GM23338 (cell line): ENCODE measurements around the gene PRUNE2. TPM values are rescaled to one million over a fixed set of nuclear protein-coding genes. Genes with fewer than 3 reads are reported as not detected.

Source experiments
- ATAC-seq: fragments of 200-7000 bp; cut with Tn5 transposase; 3 replicates; pipeline ENCODE4 v1.9.1; 2020
- DNase-seq: peaks from one replicate; pipeline ENCODE4 v3.0.0-alpha.2; 2015; ENCODE audit warnings: low spot score
- H2AFZ ChIP-seq: fragments of 200-600 bp; sonication (generic); 2 replicates; pipeline ENCODE4 v1.8.0; 2016; ENCODE audit warnings: antibody characterized with exemption, mild to moderate bottlenecking, moderate library complexity
- H3F3A ChIP-seq: fragments of 200-600 bp; sonication (generic); replicated peaks from 2 replicates; pipeline ENCODE4 v1.8.0; 2017; ENCODE audit warnings: antibody characterized with exemption, mixed run types, low read depth
- H3K27ac ChIP-seq: fragments of 200-600 bp; sonication (generic); 2 replicates; pipeline ENCODE4 v1.6.1; 2016; ENCODE audit warnings: low read depth
- H3K27me3 ChIP-seq: fragments of 200-600 bp; sonication (generic); 2 replicates; pipeline ENCODE4 v1.8.0; 2016; ENCODE audit warnings: mild to moderate bottlenecking, mixed run types, moderate library complexity; ENCODE audit not compliant: insufficient read depth
- H3K36me3 ChIP-seq: fragments of 200-600 bp; sonication (generic); 2 replicates; pipeline ENCODE4 v1.8.0; 2016; ENCODE audit warnings: mild to moderate bottlenecking; ENCODE audit not compliant: insufficient read depth
- H3K4me1 ChIP-seq: fragments of 200-600 bp; sonication (generic); 2 replicates; pipeline ENCODE4 v1.8.0; 2016; ENCODE audit warnings: mild to moderate bottlenecking, moderate library complexity; ENCODE audit not compliant: insufficient read depth
- H3K4me2 ChIP-seq: fragments of 200-600 bp; sonication (generic); 2 replicates; pipeline ENCODE4 v1.7.1; 2017; ENCODE audit warnings: mixed run types
- H3K4me3 ChIP-seq: fragments of 200-600 bp; sonication (generic); 2 replicates; pipeline ENCODE4 v1.6.1; 2016; ENCODE audit warnings: mixed run types
- H3K79me2 ChIP-seq: fragments of 200-600 bp; sonication (generic); replicated peaks from 2 replicates; pipeline ENCODE4 v1.8.0; 2017; ENCODE audit warnings: mild to moderate bottlenecking; ENCODE audit not compliant: insufficient read depth
- H3K9me2 ChIP-seq: fragments of 200-600 bp; sonication (generic); 2 replicates; pipeline ENCODE4 v1.8.0; 2017; ENCODE audit not compliant: insufficient read depth
- H4K20me1 ChIP-seq: fragments of 200-600 bp; sonication (generic); replicated peaks from 2 replicates; pipeline ENCODE4 v1.8.0; 2017; ENCODE audit warnings: mild to moderate bottlenecking; ENCODE audit not compliant: insufficient read depth
- H3K27ac Mint-ChIP-seq: 2 replicates; pipeline ENCODE4 v1.8.0; 2020; ENCODE audit warnings: inconsistent platforms, mild to moderate bottlenecking, moderate library complexity, mixed read lengths
- H3K27me3 Mint-ChIP-seq: 3 replicates; pipeline ENCODE4 v1.8.0; 2022; ENCODE audit warnings: low read depth, mild to moderate bottlenecking, moderate library complexity, mixed read lengths, inconsistent platforms; ENCODE audit not compliant: insufficient read depth, poor library complexity
- H3K36me3 Mint-ChIP-seq: 3 replicates; pipeline ENCODE4 v1.8.0; 2021; ENCODE audit warnings: low read depth, mild to moderate bottlenecking, inconsistent platforms, moderate library complexity, mixed read lengths
- H3K4me1 Mint-ChIP-seq: 3 replicates; pipeline ENCODE4 v1.8.0; 2020; ENCODE audit warnings: mild to moderate bottlenecking, inconsistent platforms, mixed read lengths
- H3K4me3 Mint-ChIP-seq: 3 replicates; pipeline ENCODE4 v1.8.0; 2021; ENCODE audit warnings: moderate library complexity, mild to moderate bottlenecking, inconsistent platforms, mixed read lengths
- H3K9me3 Mint-ChIP-seq: 3 replicates; pipeline ENCODE4 v1.8.0; 2020; ENCODE audit warnings: moderate library complexity, mild to moderate bottlenecking, inconsistent platforms, mixed read lengths
- CREB1 ChIP-seq: fragments of 250-450 bp; sonication (Bioruptor Pico); IDR thresholded peaks from 2 replicates; pipeline ENCODE4 v1.5.0; 2020; ENCODE audit warnings: low read depth, mild to moderate bottlenecking, moderate library complexity
- EZH2 ChIP-seq: fragments of 200-600 bp; sonication (generic); IDR thresholded peaks from one replicate; pipeline ENCODE4 v1.8.0; 2017; ENCODE audit warnings: antibody characterized with exemption, mild to moderate bottlenecking, low read depth; ENCODE audit not compliant: unreplicated experiment
- JUNB ChIP-seq: IDR thresholded peaks from one replicate; pipeline ENCODE4 v1.6.1; 2016; ENCODE audit warnings: antibody characterized with exemption; ENCODE audit not compliant: unreplicated experiment
- NANOG ChIP-seq: IDR thresholded peaks from 2 replicates; pipeline ENCODE4 v1.6.1; 2016; ENCODE audit warnings: antibody characterized with exemption, borderline replicate concordance
- POLR2AphosphoS5 ChIP-seq: IDR thresholded peaks from 2 replicates; pipeline ENCODE4 v1.6.1; 2016; ENCODE audit warnings: antibody characterized with exemption, low read depth
- REST ChIP-seq: IDR thresholded peaks from one replicate; pipeline ENCODE4 v1.6.1; 2018; ENCODE audit warnings: antibody characterized with exemption; ENCODE audit not compliant: unreplicated experiment
- STAT1 ChIP-seq: IDR thresholded peaks from one replicate; pipeline ENCODE4 v1.6.1; 2016; ENCODE audit warnings: antibody characterized with exemption; ENCODE audit not compliant: unreplicated experiment
- ZNF114 ChIP-seq: fragments of 250-450 bp; sonication (Bioruptor Pico); IDR thresholded peaks from 2 replicates; pipeline ENCODE4 v1.5.0; 2020; ENCODE audit warnings: mild to moderate bottlenecking, moderate library complexity
- ZNF331 ChIP-seq: fragments of 250-450 bp; sonication (Bioruptor Pico); IDR thresholded peaks from 2 replicates; pipeline ENCODE4 v1.5.0; 2020; ENCODE audit warnings: low read depth, mild to moderate bottlenecking, moderate library complexity
- ZNF462 ChIP-seq: fragments of 250-450 bp; sonication (Bioruptor Pico); IDR thresholded peaks from 2 replicates; pipeline ENCODE4 v1.5.0; 2020; ENCODE audit warnings: mild to moderate bottlenecking, moderate library complexity
- polyA plus RNA-seq: library from polyadenylated mRNA; unstranded; fragments of >200 nt; fragmentation: Nextera tagmentation; extraction: Ambion mirVana; gene quantifications from 2 replicates; pipeline ENCODE4 v1.2.1, GENCODE V29; 2016
- total RNA-seq: library from RNA; depleted of rRNA; stranded (reverse); fragments of >200 nt; shearing (Covaris generic); gene quantifications from 2 replicates; pipeline ENCODE4 v1.2.3, GENCODE V29; 2014

Gene PRUNE2
- total and polyA plus RNA-seq, 2 experiments from 2014 or later: 10.6 to 26.5 TPM

GRCh38 chr9:76898786-76899185 lies 7.1 kb downstream of the PRUNE2 start (continued):
- no peak for TF ChIP-seq ZNF462
- no peak for TF ChIP-seq REST

- H2AFZ ChIP-seq: no peak overlapping the region
- Mint-ChIP-seq H3K9me3 (no peaks in the 10 kb centered on the region), H3K27me3 (no peaks in the 10 kb centered on the region), H3K36me3 (no peaks in the 10 kb centered on the region), H3K4me1 (peaks cover 21% of the 10 kb centered on the region), H3K27ac (no peak overlapping the region), H3K4me3 (no peak overlapping the region)
- DNase-seq (no peak), ATAC-seq (no peak)
- H3K36me3 ChIP-seq: no peaks in the 10 kb centered on the region
- H3K4me1 ChIP-seq: peaks cover 28% of the 10 kb centered on the region
- peaks cover 13% of the 10 kb centered on the region for H3K79me2 ChIP-seq
- H3K4me2 ChIP-seq: no peak overlapping the region
- H3K27ac ChIP-seq: no peak overlapping the region
- no peak overlapping the region for H3K4me3 ChIP-seq
- no peaks in the 10 kb centered on the region for H3F3A ChIP-seq
- peaks cover 21% of the 10 kb centered on the region for H3K9me2 ChIP-seq
- H3K27me3 ChIP-seq: no peaks in the 10 kb centered on the region
- H4K20me1 ChIP-seq: no peaks in the 10 kb centered on the region
- TF ChIP-seq NANOG: no peak
- TF ChIP-seq POLR2AphosphoS5: no peak
- TF ChIP-seq ZNF114 (CRISPR knock-in tag): no peak
- no peak for TF ChIP-seq STAT1
- no peak for TF ChIP-seq JUNB
- TF ChIP-seq EZH2: no peak
- TF ChIP-seq CREB1 (CRISPR knock-in tag): no peak
- TF ChIP-seq ZNF331 (CRISPR knock-in tag): no peak
Observed at GRCh38 chr9:76897804-76898525, 7.9 kb downstream of the PRUNE2 start.
